HTR-8/SVneo (cell line): ENCODE data around the gene DRICH1.
"Not testable (repeated sequence)": the region's sequence is repeated elsewhere in the genome, so short reads cannot be mapped to it uniquely, and the experiment has no call there.

Source experiments
- DNase-seq: peaks from one replicate; pipeline ENCODE4 v3.0.0; 2011; ENCODE audit warnings: low spot score, mixed read lengths; ENCODE audit not compliant: insufficient read length
- FAIRE-seq: peaks from 2 replicates; lab custom pipeline; 2011; peaks lifted over from hg19 to GRCh38; lab: Jason Lieb, UNC

DRICH1 gene

DNA sequence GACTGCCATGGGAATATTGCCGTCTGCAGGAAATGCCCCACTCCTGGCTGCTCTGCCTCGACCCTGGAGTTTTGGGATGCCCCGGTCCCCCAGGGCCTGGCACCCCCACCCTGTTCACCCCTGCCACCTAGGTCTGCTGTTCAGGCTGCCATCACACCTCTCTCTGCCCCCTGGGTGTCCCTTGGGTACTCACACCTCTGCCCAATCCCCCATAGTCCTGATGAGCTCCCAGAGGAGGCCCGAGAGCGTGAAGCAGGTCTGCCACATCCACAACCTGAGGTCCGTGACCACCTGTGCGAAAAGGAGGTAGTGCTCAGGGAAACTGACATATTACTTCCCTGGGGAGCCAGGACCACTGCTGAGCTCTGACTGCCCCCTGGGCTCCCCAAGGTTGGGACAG lies 20.2 kb upstream of the DRICH1 start:
- FAIRE-seq (no peak), DNase-seq (no peak)

DNA sequence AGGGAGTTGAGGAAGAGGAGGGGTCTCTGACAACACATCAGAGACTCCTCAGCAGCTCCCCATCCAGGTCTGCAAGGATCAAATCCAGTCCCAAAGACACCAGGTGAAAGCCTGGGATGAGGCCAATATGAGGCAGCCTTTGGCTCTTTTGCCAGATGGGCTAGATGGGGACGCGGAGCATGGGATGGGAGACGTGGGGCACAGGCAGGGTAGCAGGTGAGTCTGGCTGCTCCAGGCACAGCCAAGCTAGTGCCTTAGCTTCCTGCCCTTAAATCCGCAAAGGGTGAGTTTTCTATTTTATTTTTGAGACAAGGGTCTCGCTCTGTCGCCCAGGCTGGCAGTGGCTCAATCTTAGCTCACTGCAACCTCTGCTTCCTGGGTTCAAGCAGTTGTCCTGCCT lies 19.6 kb upstream of the DRICH1 start:
- FAIRE-seq: no peak

DNA sequence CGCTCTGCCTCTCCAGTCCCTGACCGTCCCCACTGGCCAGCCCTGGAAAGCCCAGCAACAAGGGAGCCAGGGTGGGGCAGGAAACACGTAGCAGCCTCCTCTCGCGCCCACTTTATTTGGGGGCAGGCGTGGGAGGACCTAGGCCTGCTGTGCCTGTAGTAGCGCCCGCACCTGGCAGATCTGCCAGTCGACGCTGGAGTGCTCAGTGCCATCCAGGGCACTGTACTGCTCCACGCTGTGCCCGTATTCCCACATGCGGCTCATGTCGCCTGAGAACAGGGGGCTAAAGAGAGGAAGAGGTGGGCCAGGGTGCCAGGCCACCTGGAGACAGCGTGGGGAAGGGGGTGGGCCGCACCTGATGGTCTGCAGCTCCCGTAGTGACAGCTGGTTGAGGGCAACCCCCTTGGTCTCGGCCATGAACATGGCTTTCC lies 17.0 kb upstream of the DRICH1 start:
- DNase-seq (no peak), FAIRE-seq (no peak)

More for the DNA sequence above, 19.6 kb upstream of the DRICH1 start:
- DNase-seq: no peak

DNA sequence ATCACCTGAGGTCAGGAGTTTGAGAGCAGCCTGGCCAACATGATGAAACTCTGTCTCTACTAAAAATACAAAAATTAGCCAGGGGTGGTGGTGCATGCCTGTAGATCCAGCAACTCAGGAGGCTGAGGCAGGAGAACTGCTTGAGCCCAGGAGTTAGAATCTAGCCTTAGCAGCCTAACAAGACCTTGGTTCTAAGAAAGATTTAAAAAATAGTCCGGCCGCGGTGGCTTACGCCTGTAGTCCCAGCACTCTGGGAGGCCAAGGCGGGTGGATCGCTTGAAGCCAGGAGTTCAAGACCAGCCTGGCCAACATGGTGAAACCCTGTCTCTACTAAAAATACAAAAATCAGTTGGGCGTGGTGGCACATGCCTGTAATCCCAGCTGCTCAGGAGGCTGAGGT lies 14.4 kb upstream of the DRICH1 start:
- FAIRE-seq: not testable (repeated sequence)

DNA sequence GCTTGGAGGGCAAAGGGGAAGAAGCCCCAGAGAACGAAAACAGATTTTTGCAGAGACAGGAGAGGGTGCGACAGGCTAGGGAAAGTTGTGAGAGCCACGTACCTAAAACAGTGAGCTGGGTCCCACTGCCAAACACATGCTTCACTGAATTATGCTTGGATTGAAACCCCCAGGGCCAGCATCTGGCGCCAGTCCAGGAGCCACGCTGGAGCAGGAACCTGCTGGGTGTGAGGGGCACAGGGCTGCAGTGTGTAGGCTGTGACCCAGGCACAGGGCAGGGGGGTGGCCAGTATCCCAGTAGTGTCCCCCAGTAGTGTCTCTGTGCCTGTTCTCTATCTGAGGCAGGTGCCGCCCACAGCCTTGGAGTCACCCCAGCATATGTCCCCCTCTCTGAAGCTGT lies 8.1 kb upstream of the DRICH1 start:
- not testable (repeated sequence) for FAIRE-seq, DNase-seq

More for the DNA sequence above, 14.4 kb upstream of the DRICH1 start:
- DNase-seq: not testable (repeated sequence)

DNA sequence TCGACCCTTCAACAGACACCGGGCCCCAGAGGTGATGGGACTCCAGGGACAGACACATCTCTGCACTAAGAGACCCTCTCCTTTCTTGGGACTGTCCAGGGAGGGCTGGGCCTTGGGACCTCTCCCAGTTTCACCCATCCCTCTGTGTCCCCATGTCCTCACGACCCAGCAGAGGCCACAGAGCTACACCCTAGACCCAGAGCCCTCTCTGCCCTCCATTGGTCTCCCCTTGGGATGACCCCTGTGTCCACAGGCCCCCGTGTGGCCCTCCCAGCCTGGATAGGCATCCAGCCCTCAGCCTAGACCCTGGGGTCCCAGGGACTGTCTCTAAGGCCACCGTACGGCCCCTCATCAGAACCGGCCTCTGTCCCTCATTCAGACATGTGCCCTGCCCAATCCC lies 7.5 kb upstream of the DRICH1 start:
- FAIRE-seq: no peak
- no peak for DNase-seq

DNA sequence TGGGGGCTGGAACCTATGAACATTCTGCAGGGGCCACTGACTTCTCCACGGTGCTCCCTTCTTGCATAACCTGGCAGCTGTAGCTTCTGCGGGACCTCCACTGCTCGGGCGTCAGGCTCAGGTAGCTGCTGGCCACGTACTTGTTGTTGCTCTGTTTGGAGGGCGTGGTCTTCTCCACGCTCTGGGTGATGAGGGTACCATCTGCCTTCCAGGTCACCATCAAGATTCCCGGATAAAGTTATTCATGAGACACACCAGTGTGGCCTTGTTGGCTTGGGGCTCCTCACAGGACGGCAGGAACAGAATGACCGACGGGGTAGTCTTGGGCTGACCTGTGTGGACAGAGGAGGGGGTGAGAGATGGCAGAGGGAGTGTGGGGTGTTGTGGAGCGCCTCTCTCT lies 6.5 kb upstream of the DRICH1 start:
- FAIRE-seq: no peak
- DNase-seq: no peak

DNA sequence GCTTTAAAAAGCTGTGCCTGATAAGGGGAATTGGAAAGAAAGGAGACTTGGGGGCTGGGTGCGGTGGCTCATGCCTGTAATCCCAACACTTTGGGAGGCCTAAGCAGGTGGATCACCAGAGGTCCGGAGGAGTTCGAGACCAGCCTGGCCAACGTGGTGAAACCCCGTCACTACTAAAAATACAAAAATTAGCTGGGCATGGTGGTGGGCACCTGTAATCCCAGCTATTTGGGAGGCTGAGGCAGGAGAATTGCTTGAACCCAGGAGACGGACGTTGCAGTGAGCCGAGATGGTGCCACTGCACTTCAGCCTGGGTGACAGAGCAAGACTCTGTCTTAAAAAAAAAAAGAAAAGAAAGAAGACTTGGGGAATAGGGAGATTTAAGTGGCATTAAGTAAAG lies 3.2 kb upstream of the DRICH1 start:
- DNase-seq, FAIRE-seq: not testable (repeated sequence)

DNA sequence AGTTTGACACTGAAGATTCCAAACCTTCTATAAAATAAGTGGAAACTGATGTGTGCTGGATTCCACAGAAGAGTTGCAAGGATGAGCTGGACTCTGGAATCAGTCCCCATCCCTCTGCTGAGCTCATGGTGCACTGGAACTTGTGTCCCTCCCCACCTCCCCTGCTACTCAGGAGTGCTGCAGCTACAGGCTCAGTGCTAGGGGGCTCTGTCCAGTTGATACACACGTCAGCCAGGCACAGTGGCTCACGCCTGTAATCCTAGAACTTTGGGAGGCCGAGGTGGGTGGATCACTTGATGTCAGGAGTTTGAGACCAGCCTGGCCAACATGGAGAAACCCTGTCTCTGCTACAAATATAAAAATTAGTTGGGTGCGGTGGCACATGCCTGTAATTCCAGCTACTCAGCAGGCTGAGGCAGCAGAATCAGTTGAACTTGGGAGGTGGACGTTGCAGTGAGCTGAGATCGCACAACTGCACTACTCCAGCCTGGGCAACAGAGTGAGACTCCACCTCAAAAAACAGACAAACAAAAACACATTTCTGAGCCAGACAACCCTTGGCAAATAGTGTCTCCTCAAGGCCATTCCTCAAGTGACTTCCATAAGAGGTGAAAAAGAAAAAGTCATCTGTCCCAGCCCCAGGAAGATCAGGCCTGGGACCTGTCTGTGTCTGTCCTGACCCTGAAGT lies 3.9 kb downstream of the DRICH1 start:
- FAIRE-seq, DNase-seq: not testable (repeated sequence)

DNA sequence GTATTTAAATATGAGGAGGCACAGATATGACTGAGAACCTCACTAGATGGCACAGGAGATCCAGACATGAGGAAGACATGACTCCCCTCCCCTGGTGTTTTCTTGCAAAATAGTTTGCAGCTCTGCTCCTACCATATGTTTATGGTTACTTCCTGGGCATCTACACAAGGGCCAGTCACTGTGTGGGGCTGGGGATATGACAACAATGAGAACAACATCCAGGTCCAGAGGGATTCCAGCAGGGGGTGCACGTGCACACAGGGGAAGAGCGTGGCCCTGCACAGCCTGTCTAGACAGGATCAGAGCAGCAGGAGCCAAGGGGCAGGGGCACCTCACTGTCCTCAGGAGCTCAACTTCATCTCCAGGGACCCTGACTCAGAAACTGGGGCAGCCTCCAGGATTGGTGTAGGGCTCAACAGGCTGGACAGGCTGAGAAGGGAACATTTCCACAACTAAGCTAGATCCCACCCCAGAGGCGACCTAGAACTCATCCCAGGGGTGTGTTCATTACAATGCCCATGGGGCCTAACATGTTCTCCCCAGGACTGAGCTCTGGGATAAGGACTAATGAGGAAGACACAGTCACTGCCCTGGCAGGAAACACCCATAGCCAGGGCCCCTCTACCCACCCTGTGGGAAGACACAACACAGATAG lies 4.6 kb downstream of the DRICH1 start:
- not testable (repeated sequence) for FAIRE-seq, DNase-seq

DNA sequence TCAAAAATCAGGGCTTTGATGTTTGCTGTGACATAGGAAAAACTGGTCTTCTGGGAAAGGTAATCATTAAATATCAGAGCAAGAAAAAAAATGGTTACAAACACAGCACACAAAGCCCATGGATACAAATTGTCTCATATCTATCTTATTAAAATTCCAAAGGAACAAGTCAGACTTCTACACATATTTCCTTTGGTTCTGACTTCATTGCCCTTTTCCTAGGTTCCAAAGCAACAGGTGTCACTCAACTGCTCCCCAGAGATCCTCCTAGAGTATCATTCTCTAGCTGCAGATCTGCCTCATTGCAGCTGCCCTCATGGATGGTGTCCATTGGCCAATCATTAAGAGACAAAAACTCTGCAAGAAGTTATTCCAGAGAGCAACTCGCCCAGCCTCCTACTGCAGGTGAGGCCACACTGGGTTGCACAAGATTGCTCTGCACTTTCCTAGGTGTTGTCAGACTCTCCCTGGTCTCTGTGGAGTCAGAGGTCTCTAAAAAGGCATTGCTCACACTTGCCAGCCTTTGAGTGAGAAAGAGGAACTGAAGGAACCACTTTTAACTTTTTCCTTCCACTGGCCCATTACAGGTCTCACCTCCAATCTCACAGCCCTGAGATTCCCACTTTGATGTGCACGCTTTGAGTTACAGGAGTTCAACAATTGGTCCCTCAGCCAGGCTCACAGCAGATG lies 5.7 kb downstream of the DRICH1 start:
- DNase-seq (no peak), FAIRE-seq (no peak)

DNA sequence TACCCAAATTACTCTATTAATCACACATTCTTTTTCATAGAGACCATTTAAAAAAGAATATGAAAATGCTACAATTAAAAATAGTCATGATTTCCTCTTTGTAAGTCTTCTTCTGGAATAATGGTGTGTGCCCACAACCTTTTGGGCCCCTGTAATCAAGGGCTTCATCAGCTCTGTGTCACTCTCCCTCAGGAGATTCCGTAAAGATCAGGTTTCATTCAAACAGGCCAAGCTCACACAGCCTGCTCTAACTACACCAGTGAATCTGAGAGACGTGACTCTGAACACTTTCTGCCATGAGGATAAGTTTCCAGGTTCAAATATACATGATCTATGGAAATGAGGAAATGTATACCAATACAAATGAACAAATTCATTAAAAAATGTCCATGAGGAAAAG lies 9.5 kb downstream of the DRICH1 start:
- no peak for FAIRE-seq
- DNase-seq: peak; percentile 17

DNA sequence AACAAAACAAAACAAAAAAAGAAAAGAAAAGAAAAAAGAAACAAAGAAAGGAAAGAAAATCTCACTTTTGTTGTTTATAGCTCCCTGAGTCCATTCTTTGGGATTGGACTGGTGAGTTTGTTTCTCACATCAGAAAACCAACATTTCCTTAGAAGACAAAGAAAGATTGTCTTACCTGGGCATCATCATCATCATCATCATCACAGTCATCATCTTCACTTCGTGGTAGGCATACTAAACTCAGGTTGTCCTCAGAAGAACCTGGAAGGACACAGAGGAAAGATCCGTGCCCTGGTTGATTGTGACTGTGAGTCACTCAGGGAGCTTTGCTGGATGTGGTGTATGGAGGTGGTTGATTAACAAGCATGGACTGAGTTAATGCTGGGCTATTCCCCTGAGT lies 10.2 kb downstream of the DRICH1 start:
- not testable (repeated sequence) for FAIRE-seq

DNA sequence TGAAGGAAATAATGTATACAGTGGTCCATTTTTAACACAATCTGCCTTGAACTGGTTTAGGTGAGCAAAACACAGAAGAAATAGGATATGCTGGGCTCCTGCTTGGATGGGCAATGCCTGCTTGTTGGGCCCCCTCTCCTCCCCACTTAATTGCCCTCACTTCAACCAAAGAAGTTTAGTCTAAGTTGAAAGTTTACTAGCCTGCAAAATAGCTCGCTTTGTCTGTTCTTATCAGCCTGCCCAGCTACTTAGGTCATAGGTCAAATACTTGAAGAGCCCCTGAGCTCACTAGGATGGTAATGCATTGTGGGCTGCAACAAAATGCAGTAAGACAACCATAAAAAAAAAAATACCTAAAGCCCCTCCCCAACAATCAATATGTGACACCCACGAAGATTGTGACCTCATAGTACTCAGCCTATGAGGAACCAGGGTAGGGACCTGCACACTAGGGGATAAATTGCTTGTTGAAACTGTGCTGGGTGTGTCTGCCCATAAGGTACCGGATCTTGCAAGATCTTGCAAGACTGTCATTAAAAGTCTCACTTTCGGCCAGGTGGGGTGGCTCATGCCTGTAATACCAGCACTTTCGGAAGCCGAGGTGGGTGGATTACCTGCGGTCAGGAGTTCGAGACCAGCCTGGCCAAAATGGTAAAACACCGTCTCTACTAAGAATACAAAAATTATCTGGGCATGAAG lies 10.9 kb downstream of the DRICH1 start:
- no peak for DNase-seq
- FAIRE-seq: no peak

More for the DNA sequence above, 10.2 kb downstream of the DRICH1 start:
- not testable (repeated sequence) for DNase-seq

DNA sequence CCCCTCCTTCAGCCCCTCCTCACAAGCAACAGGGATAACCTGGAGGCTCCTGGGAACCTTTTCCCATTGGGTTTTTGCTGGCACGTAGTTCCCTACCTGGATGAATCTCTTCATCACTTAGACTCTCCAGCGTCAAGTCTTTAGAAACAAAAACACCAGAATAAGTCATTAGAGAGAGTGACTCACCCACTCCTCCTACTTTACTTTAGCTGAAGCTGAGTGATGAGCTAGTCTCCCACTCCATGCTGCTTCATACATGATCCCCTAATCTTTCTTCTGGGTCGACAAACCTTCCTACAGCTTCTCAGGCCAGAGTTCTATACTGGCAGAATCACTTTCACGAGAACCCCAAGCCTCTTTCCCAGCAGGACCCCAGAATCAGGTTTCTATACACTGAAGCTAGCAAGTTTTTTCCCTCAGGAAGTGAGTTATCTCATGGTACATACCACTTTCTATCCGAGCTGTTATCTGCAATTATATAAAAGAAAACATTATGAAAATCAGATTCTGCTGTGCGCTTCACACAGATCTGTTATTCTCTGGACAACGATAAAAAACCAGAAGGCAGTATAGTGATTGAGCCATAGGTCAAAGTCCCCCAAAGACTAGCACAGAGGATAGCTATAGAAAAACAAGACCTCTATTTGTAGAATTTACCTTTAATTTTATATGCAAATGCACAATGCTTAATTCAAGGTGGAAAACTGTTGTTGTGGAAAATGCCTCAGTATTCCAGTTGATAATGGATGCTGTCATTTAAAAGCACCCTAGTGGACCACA lies 18.7 kb downstream of the DRICH1 start:
- FAIRE-seq: no peak
- no peak for DNase-seq

DNA sequence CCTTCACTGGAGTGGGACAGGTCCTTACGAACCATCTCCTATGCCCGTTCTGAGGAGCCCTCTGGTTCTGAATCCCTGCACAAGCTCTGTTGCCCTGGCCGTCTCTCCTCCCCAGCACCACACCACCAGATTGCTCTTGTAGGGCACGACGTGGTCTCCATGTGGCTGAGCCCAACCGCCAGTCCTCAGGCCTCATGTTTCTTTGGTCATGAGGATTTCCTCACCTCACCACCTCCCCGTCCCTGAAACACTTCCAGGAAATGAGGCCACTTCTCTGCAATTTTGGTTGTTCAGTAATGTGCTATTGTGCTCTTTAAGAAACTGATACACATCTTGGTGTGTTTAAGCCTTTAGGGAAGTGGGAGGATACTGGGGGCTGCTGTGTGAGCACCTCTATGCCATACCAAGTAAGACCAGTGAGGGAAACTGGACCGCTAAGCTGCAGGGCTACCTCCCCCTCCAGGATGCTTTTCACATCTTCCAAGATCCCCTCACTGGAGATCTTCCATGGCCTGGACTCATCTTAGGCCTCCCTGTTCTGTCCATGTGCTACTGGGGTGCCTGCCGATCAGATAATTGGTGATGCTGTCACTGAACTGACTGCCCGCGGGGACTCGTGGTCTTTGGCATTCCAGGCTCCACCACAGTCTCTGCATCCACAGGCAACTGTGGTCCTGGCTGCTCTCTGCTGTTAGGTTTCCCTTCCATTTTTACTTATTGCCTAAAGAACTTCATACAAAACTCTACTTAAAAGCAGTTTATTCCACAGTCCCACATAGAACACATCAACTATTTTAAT lies 21.9 kb downstream of the DRICH1 start:
- DNase-seq (no peak), FAIRE-seq (no peak)

DNA sequence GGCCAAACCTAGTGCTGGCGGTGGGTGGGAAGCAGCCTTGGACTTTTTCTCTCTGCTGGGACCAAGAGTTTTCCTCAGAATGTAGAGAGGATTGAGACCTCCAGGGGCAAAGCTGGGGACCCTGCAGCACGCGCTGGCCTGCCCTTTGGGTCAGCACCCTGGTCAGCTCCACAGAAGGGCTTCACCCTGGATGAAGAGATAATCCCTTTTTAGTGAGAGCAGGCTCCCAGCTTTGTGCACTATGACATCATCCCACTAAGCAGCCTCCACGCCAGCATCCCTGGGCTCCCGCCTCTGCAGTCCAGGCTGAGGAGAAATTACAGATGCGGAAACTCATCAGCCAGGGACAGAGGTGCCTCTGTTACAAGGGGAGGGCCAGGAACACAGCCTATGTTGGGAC lies 23.5 kb downstream of the DRICH1 start:
- peak; percentile 13 for DNase-seq
- no peak for FAIRE-seq

DNA sequence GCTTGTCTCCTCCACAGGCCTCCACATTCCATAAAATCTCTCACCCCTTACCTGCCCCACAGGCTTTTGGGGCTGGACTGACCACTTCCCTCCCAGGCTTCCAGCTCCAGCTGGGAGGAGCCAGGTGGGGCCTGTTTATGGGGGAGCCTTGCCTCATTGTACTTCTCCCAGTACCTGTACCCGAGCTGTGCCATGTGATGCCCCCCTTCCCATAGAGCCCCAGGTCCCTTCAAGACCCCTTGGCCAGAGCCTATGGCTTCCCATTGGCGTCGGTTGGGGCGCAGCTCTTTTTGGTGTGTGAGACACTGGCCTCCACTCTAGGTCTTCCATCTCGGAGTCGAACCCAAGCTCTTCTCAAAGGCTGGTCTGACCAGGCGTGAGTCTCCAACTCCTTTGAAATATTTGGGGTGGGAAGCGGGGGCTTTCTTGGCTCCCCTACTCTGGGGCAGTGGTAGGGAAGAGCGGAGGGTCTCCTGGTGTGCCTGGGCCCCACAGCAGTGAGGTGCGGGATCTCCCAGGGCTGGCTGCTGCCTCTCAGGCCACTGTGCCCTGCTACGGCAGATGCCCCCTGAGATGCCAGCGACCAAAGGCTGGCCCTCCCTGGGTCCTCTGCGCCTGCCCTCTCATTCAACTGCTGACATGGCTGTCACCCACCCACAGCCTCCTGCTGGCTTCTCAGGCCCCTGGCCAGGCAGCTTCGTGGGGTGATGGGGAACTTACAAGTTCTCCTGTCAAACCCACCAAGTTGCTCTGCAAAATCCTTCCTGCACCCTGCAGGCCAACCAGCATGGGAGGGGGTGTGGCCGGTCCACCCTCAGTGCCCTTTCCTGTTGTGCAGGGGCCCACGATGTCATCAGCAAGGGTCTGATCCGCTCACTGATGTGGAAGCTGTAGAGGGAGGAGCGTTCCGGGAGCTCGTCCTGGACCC lies 25.7 kb downstream of the DRICH1 start:
- FAIRE-seq (no peak), DNase-seq (no peak)
